ENCODE measurements around the gene ORMDL3. TPM values are rescaled to one million over a fixed set of nuclear protein-coding genes. Genes with fewer than 3 reads are reported as not detected.
"Not testable (repeated sequence)": the region's sequence is repeated elsewhere in the genome, so short reads cannot be mapped to it uniquely, and the experiment has no call there.

ORMDL3 gene
- total and polyA plus RNA-seq, 2 experiments from 2014 or later = 56.4 to 73.3 TPM

GRCh38 chr17:39887078-39887477 lies 40.3 kb downstream of the ORMDL3 start:
- Histone ChIP-seq H3K4me1 (ENCODE audit: insufficient read depth) (no peaks in the 10 kb centered on the region), H2AFZ (no peak overlapping the region), H3K4me2 (no peak overlapping the region), H3K27me3 (no peaks in the 10 kb centered on the region), H3K9me3 (ENCODE audit: low read depth) (no peaks in the 10 kb centered on the region), H3K36me3 (replicated peaks; ENCODE audit: insufficient read depth, low read depth) (no peaks in the 10 kb centered on the region), H4K20me1 (ENCODE audit: insufficient read depth, poor library complexity, severe bottlenecking) (no peaks in the 10 kb centered on the region), H3K9me2 (replicated peaks; ENCODE audit: insufficient read depth) (no peaks in the 10 kb centered on the region), H3K4me3 (no peak overlapping the region), H3K27ac (no peak overlapping the region), H3K79me2 (no peaks in the 10 kb centered on the region)
- TF ChIP-seq EZH2phosphoT487 (IDR thresholded peaks at IDR 0.05; ENCODE audit: low read depth, severe bottlenecking, unreplicated experiment) (no peak), EZH2 (IDR thresholded peaks at IDR 0.05; ENCODE audit: borderline replicate concordance) (no peak)
- TF ChIP-seq, protein P1, sequence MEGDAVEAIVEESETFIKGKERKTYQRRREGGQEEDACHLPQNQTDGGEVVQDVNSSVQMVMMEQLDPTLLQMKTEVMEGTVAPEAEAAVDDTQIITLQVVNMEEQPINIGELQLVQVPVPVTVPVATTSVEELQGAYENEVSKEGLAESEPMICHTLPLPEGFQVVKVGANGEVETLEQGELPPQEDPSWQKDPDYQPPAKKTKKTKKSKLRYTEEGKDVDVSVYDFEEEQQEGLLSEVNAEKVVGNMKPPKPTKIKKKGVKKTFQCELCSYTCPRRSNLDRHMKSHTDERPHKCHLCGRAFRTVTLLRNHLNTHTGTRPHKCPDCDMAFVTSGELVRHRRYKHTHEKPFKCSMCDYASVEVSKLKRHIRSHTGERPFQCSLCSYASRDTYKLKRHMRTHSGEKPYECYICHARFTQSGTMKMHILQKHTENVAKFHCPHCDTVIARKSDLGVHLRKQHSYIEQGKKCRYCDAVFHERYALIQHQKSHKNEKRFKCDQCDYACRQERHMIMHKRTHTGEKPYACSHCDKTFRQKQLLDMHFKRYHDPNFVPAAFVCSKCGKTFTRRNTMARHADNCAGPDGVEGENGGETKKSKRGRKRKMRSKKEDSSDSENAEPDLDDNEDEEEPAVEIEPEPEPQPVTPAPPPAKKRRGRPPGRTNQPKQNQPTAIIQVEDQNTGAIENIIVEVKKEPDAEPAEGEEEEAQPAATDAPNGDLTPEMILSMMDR (IDR thresholded peaks at IDR 0.05; ENCODE audit: poor library complexity) = no peak
- no peak for DNase-seq (ENCODE audit: low spot score)

DNA sequence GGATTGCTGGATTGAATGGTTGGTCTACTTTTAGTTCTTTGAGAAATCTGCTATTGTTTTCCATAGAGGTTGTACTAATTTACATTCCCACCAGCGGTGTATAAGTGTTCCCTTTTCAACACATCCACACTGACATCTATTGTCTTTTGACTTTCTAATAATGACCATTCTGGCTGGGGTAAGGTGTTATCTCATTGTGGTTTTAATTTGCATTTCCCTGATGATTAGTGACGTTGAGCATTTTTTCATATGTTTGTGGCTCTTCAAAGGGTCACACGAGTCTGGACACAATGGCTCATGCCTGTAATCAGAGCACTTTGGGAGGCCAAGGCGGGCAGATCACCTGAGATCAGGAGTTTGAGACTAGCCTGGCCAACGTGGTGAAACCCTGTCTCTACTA lies 41.3 kb downstream of the ORMDL3 start:
- H3K9me2 ChIP-seq (replicated peaks; ENCODE audit: insufficient read depth); DNase-seq (ENCODE audit: low spot score); H3K4me3 ChIP-seq; H4K20me1 ChIP-seq (ENCODE audit: insufficient read depth, poor library complexity, severe bottlenecking); H3K79me2 ChIP-seq; H3K4me2 ChIP-seq; H3K9me3 ChIP-seq (ENCODE audit: low read depth); H3K36me3 ChIP-seq (replicated peaks; ENCODE audit: insufficient read depth, low read depth); H2AFZ ChIP-seq; H3K27ac ChIP-seq; H3K4me1 ChIP-seq (ENCODE audit: insufficient read depth); H3K27me3 ChIP-seq: not testable (repeated sequence)
- WGBS (ENCODE audit: low lambda C conversion rate, missing lambda C conversion rate) = 66% methylated on average over 5 of the region's 5 CpGs

- no peak overlapping the region for H3K4me2 ChIP-seq
- no peak for DNase-seq (ENCODE audit: low spot score)
- H3K36me3 ChIP-seq (replicated peaks; ENCODE audit: insufficient read depth, low read depth) = no peaks in the 10 kb centered on the region
- no peak overlapping the region for H3K27ac ChIP-seq
- 56% methylated on average over 2 of the region's 2 CpGs for WGBS (ENCODE audit: low lambda C conversion rate, missing lambda C conversion rate)
- H3K27me3 ChIP-seq = peaks cover 8% of the 10 kb centered on the region
- H3K9me3 ChIP-seq (ENCODE audit: low read depth) = no peaks in the 10 kb centered on the region
- TF ChIP-seq, protein P1 (IDR thresholded peaks at IDR 0.05; ENCODE audit: poor library complexity) = no peak
- no peak overlapping the region for H2AFZ ChIP-seq
- no peaks in the 10 kb centered on the region for H4K20me1 ChIP-seq (ENCODE audit: insufficient read depth, poor library complexity, severe bottlenecking)
- no peaks in the 10 kb centered on the region for H3K4me1 ChIP-seq (ENCODE audit: insufficient read depth)
- no peaks in the 10 kb centered on the region for H3K79me2 ChIP-seq
- no peak overlapping the region for H3K4me3 ChIP-seq
- no peaks in the 10 kb centered on the region for H3K9me2 ChIP-seq (replicated peaks; ENCODE audit: insufficient read depth)
Observed at GRCh38 chr17:39872751-39873150, 54.6 kb downstream of the ORMDL3 start.

- 77% methylated on average over 2 of the region's 2 CpGs for WGBS (ENCODE audit: low lambda C conversion rate, missing lambda C conversion rate)
Observed at GRCh38 chr17:39871801-39872200, 55.6 kb downstream of the ORMDL3 start.

More at GRCh38 chr17:39871801-39872200, 55.6 kb downstream of the ORMDL3 start:
- Histone ChIP-seq H3K27ac (no peak overlapping the region), H3K9me3 (ENCODE audit: low read depth) (no peaks in the 10 kb centered on the region), H4K20me1 (ENCODE audit: insufficient read depth, poor library complexity, severe bottlenecking) (no peaks in the 10 kb centered on the region), H3K27me3 (peaks cover 7% of the 10 kb centered on the region), H3K4me1 (ENCODE audit: insufficient read depth) (no peaks in the 10 kb centered on the region), H3K36me3 (replicated peaks; ENCODE audit: insufficient read depth, low read depth) (no peaks in the 10 kb centered on the region), H3K79me2 (no peaks in the 10 kb centered on the region), H3K9me2 (replicated peaks; ENCODE audit: insufficient read depth) (no peaks in the 10 kb centered on the region), H3K4me3 (no peak overlapping the region), H3K4me2 (no peak overlapping the region), H2AFZ (no peak overlapping the region)
- DNase-seq (ENCODE audit: low spot score) = no peak
- TF ChIP-seq EZH2 (IDR thresholded peaks at IDR 0.05; ENCODE audit: borderline replicate concordance) (no peak), EZH2phosphoT487 (IDR thresholded peaks at IDR 0.05; ENCODE audit: low read depth, severe bottlenecking, unreplicated experiment) (no peak)
- TF ChIP-seq, protein P1 (IDR thresholded peaks at IDR 0.05; ENCODE audit: poor library complexity) = no peak

Other genes starting within 250 kb of the ORMDL3 start
- gene PGAP3, start 239.5 kb downstream of the ORMDL3 start, total RNA-seq = 26.8 and 33.0 TPM in 2 replicates
- gene PGAP3, start 239.5 kb downstream of the ORMDL3 start, polyA plus RNA-seq = 35.4 and 35.6 TPM in 2 replicates
- 77.7 and 93.1 TPM in 2 replicates for gene ERBB2, start 227.5 kb downstream of the ORMDL3 start, total RNA-seq
- gene ERBB2, start 227.5 kb downstream of the ORMDL3 start, polyA plus RNA-seq = 72.9 and 76.4 TPM in 2 replicates
- gene MIEN1, start 197.1 kb downstream of the ORMDL3 start, total RNA-seq = 37.2 and 72.6 TPM in 2 replicates
- gene MIEN1, start 197.1 kb downstream of the ORMDL3 start, polyA plus RNA-seq = 129 and 133 TPM in 2 replicates
- gene GRB7, start 189.7 kb downstream of the ORMDL3 start, total RNA-seq = 19.0 and 22.8 TPM in 2 replicates
- 29.4 and 29.7 TPM in 2 replicates for gene GRB7, start 189.7 kb downstream of the ORMDL3 start, polyA plus RNA-seq
- under 0.01 TPM in 1 of 2 replicates, not detected in the other for gene IKZF3, start 63.3 kb downstream of the ORMDL3 start, total RNA-seq
- not detected in 2 replicates for gene IKZF3, start 63.3 kb downstream of the ORMDL3 start, polyA plus RNA-seq
- not detected in 2 replicates for gene ZPBP2, start 59.4 kb downstream of the ORMDL3 start, total RNA-seq
- gene ZPBP2, start 59.4 kb downstream of the ORMDL3 start, polyA plus RNA-seq = not detected in 2 replicates
- 7.9 and 10.3 TPM in 2 replicates for gene GSDMB, start 9.0 kb downstream of the ORMDL3 start, total RNA-seq
- gene GSDMB, start 9.0 kb downstream of the ORMDL3 start, polyA plus RNA-seq = 6.4 and 6.9 TPM in 2 replicates
- gene LRRC3C, start 131 bp upstream of the ORMDL3 start, total RNA-seq = 0.57 TPM in 1 of 2 replicates, not detected in the other
- not detected in 2 replicates for gene LRRC3C, start 131 bp upstream of the ORMDL3 start, polyA plus RNA-seq
- gene GSDMA, start 35.4 kb upstream of the ORMDL3 start, total RNA-seq = 0.08 TPM in 1 of 2 replicates, not detected in the other
- gene GSDMA, start 35.4 kb upstream of the ORMDL3 start, polyA plus RNA-seq = 0.08 and 0.21 TPM in 2 replicates
- gene PSMD3, start 53.2 kb upstream of the ORMDL3 start, total RNA-seq = 71.9 and 92.1 TPM in 2 replicates
- 114 and 124 TPM in 2 replicates for gene PSMD3, start 53.2 kb upstream of the ORMDL3 start, polyA plus RNA-seq
- gene CSF3, start 87.8 kb upstream of the ORMDL3 start, total RNA-seq = 0.12 TPM in 1 of 2 replicates, not detected in the other
- gene CSF3, start 87.8 kb upstream of the ORMDL3 start, polyA plus RNA-seq = 0.36 TPM in 1 of 2 replicates, not detected in the other
- 55.7 and 66.8 TPM in 2 replicates for gene MED24, start 126.8 kb upstream of the ORMDL3 start, total RNA-seq
- gene MED24, start 126.8 kb upstream of the ORMDL3 start, polyA plus RNA-seq = 69.8 and 69.9 TPM in 2 replicates
- gene THRA, start 135.4 kb upstream of the ORMDL3 start, total RNA-seq = 35.3 and 40.2 TPM in 2 replicates
- 20.7 and 22.5 TPM in 2 replicates for gene THRA, start 135.4 kb upstream of the ORMDL3 start, polyA plus RNA-seq
- gene NR1D1, start 173.0 kb upstream of the ORMDL3 start, total RNA-seq = 2.3 and 3.0 TPM in 2 replicates
- 6.9 and 7.1 TPM in 2 replicates for gene NR1D1, start 173.0 kb upstream of the ORMDL3 start, polyA plus RNA-seq
- 71.9 and 81.6 TPM in 2 replicates for gene MSL1, start 194.4 kb upstream of the ORMDL3 start, total RNA-seq
- 26.7 and 31.4 TPM in 2 replicates for gene MSL1, start 194.4 kb upstream of the ORMDL3 start, polyA plus RNA-seq
- gene CASC3, start 212.9 kb upstream of the ORMDL3 start, total RNA-seq = 26.7 and 30.2 TPM in 2 replicates
- 33.0 and 37.5 TPM in 2 replicates for gene CASC3, start 212.9 kb upstream of the ORMDL3 start, polyA plus RNA-seq
- gene RAPGEFL1, start 249.9 kb upstream of the ORMDL3 start, total RNA-seq = 4.0 and 4.9 TPM in 2 replicates
- 4.2 and 6.0 TPM in 2 replicates for gene RAPGEFL1, start 249.9 kb upstream of the ORMDL3 start, polyA plus RNA-seq

All from hepatocyte (in vitro differentiated cells).